ENCODE data around the gene HAP1.
"Not testable (repeated sequence)": the region's sequence is repeated elsewhere in the genome, so short reads cannot be mapped to it uniquely, and the experiment has no call there.

The HAP1 gene

DNA sequence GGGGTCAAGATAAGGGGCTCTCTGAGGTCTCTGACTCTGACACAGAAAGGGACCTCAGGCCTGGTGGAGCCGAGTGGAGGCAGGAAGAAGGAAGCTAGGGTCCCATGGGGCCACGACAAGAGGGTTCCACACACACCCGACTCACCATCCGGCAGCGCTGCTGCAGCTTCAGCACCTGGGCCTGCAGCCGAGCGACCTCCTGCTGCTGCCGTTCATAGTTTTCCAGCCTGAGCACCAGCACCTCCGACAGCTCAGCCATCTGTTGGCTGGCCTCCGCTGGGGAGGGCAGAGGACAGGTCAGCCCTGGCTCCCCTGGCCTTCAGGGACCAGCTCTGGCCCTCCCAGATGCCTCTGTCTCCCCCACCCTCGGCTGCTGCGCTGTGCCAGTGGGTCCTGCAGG is 6.4 kb downstream of the HAP1 start:
- DNase-seq (ENCODE audit: extremely low read depth in 1 of 2, low read depth in 1 of 2), result no peak

DNA sequence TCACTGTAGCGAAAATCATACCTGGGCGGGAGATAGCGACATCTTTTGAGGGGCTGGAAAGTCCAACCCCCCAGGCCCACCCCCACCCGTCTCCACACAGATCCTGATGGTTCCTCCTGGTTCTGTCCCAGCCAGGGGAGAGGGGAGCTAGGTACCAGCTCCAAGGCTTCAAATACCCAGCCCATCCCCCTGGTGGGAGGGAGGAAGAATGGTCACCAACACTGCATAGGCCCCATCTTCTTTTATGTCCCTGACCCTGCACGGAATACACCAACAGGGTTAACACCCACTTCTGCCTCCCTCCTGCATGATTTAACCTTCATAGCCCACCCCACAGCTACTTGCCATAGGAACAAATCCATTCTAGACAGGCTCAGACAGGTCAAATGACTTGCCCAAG is 9.3 kb downstream of the HAP1 start:
- DNase-seq (ENCODE audit: extremely low read depth in 1 of 2, low read depth in 1 of 2), result no peak

DNA sequence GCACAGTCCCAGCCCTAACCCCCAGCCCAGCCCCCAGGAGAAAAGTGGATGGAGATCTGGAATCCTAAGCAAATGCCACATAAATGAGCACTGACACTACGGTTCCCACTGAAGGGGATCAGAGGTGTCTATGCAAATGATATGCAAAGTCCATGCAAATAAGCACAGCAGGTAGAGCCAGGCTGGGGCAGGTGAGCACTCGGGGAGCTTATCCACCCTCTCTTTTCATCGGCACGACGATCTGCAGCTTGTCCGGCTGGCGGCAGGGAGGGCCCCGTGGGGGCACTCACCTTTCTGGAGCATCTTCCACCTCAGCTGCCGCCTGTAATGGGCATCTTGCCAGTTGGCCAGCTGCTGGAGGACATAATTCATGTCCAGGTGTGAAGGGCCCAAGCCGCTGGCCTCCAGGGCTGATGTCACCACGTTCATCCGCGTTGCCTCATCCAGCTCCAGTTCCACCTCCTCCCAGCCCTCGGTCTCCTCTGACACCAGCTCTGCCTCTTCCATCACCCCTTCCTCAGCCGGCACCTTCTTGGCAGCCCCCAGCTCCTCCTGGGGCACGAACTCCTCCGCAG is 9.9 kb downstream of the HAP1 start:
- no peak for DNase-seq (ENCODE audit: extremely low read depth in 1 of 2, low read depth in 1 of 2)

DNA sequence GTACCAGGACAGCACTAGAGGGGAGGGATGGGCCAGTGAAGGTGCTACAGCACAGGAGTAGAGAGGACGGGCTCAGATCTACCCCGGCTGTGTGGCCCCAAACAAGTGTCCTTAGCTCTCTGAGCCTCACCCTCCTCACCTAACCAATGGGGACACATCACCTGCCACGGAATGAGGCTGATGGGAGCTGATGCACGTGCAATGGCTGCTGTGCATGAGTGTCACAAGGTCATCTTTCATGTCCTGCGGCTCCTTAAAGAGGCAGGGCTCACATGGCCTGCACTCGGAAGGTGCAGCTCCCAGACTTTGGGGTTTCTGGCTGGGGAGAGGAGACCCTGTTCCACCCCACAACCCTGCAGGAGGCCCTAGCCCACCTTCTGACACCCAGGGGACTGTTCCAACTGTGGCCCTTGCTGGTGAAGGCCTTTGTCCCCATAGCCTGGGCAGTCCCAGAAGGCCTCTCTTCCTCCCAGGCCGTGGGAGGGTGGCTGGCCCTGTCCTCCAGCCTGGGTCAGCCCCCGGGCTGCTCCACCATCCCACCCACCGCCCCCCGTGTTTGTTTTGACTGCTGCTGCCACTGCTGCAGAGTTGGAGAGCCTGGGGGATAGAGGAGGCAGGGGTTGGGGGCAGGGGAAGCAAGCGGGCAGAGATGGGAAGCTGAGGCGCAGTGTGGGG is 10.5 kb downstream of the HAP1 start:
- no peak for DNase-seq (ENCODE audit: extremely low read depth in 1 of 2, low read depth in 1 of 2)

DNA sequence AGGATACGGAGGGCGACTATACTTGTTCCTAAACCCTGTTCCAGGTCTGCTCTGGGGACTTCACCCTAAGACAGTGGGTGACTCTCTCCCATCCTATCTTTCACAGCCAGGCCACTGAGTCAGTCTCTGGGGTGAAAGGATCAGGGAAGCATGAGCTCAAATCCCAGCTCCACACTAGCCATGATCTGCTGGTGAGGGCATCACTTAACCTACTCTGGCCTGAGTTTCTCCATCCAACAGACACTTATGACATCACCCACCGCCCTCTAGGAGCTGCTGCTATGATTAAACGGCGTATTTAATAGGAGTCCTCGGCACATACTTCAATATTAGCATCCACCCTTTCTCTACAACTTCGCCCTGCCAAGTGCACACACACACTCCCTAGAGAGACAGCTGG is 12.2 kb downstream of the HAP1 start:
- DNase-seq (ENCODE audit: extremely low read depth in 1 of 2, low read depth in 1 of 2), result no peak

DNA sequence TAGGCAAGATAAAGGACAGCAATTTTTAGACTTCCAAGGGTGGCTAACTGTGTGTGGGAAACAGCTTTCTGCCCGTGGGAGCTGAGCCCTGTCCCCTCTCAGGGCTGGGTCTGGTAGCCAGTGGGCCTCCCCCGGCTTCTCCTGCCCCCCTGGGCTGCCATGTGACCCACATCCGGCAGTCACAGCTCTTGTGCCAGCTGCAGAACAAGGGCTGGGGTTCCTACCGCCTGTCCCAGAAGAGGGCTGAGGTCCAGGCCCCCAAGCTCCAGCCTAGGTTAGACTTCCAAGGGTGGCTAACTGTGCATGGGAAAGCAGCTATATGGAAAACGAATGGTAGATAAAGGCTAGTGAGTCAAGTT is 16.2 kb downstream of the HAP1 start:
- DNase-seq (ENCODE audit: extremely low read depth in 1 of 2, low read depth in 1 of 2), result no peak

DNA sequence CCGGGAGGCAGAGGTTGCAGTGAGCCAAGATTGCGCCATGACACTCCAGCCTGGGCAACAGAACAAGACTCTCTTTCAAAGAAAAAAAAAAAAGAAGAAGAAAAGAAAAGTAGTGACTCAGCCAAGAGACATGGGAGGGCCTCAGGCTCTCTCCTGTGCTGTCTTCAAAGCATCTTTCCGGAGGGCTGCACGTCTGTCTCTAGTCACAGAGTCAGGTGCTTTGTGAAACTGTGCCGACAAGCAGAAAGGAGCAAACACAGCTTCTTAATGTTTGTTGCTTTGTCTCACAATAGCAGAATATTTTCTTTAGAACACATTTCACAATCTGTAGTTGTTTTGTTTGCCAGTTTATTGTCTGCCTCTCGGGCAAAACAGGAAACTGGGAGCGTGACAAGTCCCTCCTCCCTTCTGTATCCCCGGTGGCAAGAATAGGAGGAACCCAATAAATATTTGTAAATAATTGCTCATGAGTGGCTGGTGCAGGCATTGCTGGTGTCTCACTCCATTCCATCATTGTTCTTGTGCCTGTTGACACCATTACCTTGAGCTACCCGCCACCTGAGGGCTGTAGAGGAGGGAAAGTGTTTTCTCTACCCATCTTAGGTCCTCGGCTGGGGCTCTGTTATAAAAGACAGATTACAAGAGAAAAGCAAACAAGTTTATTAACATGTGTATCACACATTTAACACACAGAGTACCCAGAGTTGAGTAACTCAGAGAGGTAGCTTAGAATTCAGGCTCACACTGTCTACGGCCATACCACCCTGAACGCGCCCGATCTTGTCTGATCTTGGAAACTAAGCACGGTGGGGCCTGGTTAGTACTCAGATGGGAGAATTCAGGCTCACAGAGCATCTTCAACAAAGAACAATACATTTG is 16.8 kb downstream of the HAP1 start:
- no peak for DNase-seq (ENCODE audit: extremely low read depth in 1 of 2, low read depth in 1 of 2)

DNA sequence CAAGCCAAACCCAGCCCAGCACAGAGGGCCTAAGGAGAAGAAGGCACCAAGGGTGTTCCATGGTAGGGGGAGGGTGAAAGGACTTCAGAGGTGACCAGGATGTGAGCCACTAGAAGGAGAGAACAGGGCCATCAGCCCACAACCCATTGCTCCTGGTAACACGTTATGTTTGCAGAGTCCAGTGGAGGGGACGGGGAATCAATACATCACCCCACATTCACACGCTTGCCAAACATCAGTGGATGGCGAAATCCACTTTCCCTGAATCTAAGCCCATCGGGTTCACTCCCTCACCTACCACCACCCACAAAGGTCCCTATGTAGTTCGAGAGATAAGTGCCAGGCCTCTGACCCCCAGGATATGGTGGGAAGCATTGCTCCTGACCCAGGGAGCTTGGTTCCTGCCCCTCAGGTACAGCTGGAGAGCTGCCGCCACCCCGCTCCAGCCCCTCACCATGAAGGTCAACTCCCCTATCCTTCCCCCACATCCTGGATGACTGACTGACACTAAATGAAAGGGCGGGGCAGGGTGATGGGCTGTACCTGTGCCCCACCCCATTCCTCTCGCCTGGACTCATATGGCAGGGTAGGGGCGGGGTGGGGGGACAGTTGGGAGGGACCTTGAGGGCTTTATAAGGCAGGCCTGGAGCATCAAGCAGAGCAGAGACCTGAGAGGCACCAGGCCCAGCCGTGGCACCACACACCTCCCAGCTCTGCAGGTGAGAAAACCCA is 22.6 kb downstream of the HAP1 start, which contains the start of gene GAST:
TSS of gene GAST (plus strand) at position 663 of the 732 bp plus-strand sequence. CDS start 3,106 bp downstream, outside the sequence.
- DNase-seq (ENCODE audit: extremely low read depth in 1 of 2, low read depth in 1 of 2), result no peak

DNA sequence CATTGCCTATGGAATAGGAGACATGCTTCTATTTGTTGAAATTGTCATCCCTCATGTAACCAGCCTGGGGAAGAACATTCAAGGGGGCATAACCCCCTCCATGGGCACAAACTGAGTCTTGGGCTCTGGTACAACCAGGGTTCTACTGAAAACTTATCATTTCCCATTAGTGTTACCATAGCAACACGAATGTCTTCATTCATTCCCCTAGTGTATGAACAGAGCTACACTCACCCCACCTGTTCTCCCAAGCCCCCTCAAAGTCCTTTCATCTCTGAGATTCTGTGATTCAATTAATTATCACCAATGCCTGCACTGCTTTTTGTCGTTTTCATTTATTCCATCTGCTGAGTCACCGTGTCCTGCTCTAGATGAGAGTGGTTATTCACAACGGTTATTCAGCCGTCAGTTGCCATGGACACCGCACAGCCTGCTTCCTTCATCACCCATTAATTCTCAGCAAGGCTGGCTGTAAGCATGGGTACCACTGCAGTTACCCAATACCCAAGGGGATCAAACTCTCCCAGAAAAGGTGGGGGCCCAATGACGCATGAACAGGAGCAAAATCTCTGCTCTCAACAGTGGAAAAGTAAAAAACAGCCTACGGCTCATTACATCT is 23.9 kb downstream of the HAP1 start:
- DNase-seq (ENCODE audit: extremely low read depth in 1 of 2, low read depth in 1 of 2), result peak in 1 of 2 donors; percentile 21

DNA sequence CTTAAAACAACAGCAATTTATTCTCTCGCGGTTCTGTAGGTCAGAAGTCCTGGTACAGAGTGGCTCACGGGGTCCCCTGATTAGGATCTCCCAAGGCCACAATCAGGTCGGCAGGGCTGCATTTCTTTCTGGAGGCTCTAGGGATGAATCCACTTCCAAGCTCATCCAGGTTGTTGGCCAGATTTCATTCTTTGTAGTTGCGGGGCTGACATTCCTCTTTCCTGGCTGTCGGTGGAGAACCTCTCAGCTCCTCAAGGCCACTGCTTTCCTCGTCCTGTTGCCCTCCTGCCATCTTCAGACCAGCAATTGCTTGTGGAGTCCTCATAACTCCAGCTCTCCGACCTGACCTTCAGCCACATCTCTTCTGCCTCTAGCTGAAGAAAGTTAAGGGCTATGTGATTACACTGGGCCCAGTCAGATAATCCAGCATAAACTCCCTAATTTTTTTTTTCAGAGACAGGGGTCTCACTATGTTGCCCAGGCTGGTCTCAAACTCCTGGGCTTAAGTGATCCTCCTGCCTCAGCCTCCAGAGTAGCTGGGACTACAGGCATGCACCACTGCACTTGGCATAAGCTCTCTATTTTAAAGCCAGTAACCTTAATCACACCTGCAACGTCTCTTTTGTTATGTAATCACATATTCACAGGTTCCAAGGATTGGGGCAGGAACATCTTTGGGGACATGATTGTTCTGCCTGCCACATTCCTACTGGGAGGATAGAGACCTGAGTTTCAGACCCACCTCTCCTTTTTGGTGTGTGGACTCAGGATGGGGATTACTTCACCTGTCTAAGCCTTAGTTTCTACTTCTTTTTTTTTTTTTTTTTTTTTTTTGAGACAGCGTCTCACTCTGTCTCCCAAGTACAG is 26.4 kb downstream of the HAP1 start:
- no peak for DNase-seq (ENCODE audit: extremely low read depth in 1 of 2, low read depth in 1 of 2)

DNA sequence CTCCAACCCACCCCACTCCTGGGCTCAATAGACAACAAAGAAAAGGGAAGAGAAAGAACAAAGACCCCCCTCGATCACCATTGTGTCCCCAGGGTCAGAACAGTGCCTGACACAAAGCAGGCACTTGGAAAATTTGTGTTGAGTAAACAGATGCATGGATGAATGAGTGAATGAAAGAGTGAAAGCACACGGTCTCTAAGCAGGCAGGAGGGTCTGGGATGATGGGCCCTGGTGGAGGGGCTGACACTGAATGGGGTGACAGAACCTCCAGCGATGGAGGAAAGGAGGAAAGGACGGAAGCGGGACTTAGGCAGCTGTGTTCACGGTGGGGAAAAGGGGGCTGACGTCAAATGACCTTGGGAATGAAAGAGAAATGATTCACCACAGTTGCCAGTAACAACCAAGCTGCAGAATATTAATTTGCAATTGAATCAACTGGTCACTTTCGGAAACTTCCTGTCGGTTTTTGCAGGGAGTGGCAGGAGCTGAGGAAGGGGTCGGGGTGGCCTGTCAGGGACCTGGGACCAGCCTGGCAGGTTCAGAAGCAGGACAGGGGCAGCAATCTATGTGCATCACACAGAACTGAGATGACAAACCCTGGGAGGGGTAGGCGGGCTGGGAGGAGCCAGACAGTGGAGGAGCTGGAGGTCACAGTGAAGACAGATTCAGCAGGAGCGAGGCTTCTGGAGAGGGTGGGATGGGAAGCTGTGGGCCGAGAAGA is 29.0 kb downstream of the HAP1 start:
- no peak for DNase-seq (ENCODE audit: extremely low read depth in 1 of 2, low read depth in 1 of 2)

DNA sequence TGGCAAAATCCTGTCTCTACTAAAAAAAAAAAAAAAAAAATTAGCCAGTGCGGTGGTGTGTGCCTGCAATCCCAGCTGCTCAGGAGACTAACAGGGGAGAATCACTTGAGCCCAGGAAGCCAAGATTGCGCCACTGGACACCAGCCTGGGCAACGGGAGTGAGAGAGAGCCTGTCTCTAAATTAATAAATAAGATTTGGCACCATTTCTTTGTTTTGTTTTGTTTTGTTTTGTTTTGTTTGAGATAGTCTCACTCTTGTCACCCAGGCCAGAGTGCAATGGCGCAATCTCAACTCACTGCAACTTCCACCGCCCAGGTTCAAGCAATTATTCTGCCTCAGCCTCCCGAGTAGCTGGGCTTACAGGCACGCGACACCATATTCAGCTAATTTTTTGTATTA is 31.7 kb downstream of the HAP1 start:
- no peak for DNase-seq (ENCODE audit: extremely low read depth in 1 of 2, low read depth in 1 of 2)

DNA sequence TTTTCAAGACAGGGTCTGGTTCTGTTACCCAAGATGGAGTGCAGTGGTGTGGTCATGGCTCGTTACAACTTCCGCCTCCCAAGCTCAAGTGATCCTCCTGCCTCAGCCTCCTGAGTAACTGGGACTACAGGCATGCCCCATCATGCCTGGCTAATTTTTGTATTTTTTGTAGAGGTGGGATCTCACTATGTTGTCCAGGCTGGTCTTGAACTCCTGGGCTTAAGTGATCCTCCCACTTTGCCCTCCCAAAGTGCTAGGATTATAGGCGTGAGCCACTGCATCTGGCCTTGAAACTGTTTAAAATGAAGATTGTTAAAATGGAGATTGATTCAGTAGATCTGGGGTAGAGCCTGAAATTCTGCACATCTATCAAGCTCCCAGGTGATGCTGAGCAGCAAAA is 33.6 kb downstream of the HAP1 start:
- not testable (repeated sequence) for DNase-seq (ENCODE audit: extremely low read depth in 1 of 2, low read depth in 1 of 2)

DNA sequence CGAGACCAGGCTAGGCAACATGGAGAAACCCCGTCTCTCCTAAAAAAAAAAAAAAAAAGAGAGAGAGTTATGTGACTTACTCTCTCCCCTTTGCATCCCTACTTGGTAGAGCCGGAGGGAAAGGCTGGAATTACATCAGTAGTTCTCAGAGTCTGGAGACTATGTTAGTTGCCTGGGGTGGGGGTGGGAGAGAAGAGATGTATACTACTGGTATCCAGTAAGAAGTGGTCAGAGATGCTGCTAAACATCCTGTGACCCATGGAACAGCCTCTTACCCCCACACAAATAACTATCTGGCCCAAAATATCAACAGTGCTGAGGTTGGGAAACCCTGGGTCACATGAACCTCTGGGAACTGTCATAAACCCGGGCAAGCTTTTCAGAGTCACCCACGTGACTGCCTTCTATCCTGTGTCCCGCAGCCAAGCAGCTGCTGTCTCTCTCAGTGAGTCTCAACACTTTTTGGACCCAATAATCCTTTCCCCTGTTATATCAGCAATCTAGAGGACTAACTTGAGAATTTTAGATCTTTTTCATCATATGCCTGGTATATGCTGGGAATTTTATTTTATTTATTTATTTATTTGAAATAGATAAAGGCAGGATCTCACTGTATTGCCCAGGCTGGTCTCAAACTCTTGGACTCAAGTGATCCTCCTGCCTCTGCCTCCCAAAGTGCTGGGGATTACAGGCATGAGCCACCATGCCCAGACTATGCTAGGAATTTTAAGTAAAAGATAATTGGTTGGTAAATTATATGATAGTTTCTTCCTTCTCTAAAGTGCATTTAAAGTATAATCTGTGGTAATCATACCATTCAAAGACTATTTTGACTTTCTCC is 37.1 kb downstream of the HAP1 start:
- DNase-seq (ENCODE audit: extremely low read depth in 1 of 2, low read depth in 1 of 2), result no peak

DNA sequence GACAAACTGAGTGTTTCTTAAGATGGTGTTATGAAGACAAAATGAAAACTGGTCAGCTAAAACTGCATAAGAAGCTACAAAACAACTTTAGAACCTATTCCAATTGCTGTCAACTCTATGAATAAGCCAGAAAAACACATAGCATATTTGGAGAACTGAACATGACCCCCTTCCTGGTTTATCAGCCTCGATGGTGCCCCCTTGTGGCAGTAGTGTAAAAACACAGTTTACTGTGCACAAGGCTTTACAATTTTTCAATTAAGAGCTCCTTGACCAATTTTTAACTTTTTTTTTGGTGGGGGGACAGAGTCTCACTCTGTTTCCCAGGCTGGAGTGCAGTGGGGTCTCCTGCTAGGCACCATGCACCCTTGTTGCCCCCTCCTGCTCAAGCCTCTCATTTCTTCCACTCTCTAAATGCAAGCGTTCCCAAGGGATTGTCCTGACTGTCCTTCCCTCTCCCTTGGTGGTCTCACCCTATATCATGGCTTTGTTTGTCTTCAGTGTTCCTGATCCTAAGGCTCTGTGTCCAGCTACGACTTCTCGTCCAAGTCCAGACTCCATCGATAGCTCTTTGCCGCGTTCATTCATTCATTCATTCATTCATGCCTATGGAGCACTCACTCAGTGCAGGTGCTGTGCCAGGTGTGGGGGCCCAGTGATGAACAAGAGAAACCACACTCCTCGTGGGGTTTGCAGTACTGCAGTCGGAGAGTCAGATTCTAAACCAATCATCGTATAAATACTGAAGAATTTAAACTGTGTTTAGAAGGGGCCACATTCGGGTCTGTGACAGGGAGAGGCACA is 38.3 kb downstream of the HAP1 start:
- peak in 1 of 2 donors; percentile 49 for DNase-seq (ENCODE audit: extremely low read depth in 1 of 2, low read depth in 1 of 2)

DNA sequence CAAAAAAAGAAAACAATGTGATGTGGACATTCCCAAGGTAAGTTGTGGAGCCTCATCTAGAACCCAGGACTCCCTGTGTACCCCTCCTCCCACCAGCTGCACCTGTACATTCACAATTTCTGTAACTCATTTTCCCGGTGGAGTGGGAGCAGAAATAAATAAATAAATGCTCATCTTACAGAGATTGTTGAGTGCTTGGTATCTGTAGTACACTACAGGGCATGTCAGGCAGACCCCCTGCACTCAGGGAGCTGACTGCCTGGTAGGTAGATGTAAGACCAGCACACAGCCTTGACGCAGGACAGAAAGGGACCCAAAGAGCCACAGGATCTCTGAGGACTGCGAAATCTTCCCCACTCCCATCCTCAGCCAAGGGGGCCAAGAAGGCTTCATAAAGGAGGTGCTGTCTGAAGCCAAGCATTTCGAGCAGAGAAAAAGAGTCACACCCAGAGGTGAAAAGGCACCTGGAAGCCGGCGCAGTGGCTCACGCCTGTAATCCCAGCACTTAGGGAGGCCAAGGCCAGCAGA is 39.2 kb downstream of the HAP1 start:
- no peak for DNase-seq (ENCODE audit: extremely low read depth in 1 of 2, low read depth in 1 of 2)

All from stimulated activated CD8-positive, alpha-beta memory T cell treated with anti-CD3 and anti-CD28 coated beads, Interleukin-7, amount 100 ng/mL, for 48 hours (primary cell).